Activated CD4-positive, CD25-positive, alpha-beta regulatory T cell treated with anti-CD3 and anti-CD28 coated beads, Interleukin-2, amount 50 U/mL, for 16 hours (primary cell): Measurements from ENCODE around the gene STMP1.

Experiments
- DNase-seq: peaks from one replicate; pipeline ENCODE4 v3.0.0-alpha.2; 2020; ENCODE audit warnings: low read depth, low spot score

STMP1 gene

GRCh38 chr7:135693558-135693957 lies 31.2 kb downstream of the STMP1 start:
- DNase-seq, result no peak

- no peak for DNase-seq
Observed at GRCh38 chr7:135697276-135698049, 35.1 kb downstream of the STMP1 start.

GRCh38 chr7:135704074-135704473 lies 41.8 kb downstream of the STMP1 start:
- DNase-seq, result no peak

- DNase-seq, result no peak
Observed at GRCh38 chr7:135704698-135705097, 42.4 kb downstream of the STMP1 start.

DNA sequence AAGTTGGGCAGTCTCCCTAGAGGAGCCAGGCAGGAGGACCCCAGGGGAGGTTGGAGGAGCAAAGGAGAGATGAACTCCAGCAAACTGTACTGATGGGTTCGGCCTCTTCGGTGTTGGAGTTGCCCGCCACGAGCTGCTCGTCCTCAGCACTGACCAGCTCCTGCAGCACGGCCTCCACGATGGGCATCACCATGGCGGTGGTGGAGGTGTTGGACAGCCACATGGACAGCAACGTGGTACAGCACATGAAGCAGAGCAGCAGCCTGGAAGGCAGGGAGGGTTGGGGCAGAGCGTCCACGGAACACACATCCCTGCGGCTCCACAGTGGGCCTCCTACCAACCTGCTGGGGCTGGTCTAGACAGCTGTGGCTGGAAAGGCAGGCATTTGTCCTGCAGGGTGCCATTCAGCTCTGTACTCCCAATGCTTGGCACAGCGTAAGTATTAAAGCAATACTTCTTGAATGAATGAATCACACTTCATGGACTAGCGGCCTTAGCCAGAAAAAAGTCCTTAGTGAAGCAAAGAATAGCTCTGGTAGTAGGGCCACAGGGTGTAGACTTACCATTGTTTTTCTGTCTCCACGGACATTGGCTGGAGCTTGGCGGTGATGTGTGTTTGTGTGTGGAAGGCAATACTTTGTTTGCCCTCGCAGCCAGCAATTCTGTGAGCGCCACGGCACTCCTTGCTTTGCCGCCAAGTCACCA lies 43.9 kb downstream of the STMP1 start:
- no peak for DNase-seq

DNA sequence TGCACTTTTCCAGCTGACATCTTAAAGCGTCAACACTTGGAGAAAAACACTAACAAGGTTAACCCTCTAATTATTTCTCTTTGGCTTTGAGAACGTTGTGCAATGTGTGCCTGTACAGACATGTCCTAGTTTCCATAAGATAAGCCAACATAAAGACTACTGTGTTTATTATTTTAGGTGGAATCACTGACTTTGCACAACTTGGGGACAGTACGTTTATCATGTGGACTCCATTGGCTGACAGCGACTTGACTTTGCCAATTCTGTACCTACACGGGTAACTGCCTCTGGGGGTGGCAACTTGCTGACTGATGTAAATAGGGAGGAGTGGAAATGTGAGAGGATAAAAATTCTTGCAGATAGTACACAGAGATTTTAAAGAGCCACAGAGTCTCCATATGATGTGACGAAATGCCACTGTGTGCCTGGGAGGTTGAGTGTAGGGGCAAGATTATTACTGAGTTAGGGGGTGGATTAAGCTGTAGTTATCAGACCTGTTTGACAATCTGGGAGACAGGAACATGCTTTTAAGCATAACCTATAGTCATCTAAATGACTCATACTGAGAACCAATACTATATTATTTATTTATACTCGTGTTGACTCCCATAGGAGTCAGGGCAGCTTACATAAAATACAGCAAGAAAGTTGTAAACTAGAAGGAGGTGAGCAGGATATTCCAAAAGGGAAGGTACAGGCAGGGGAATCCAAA lies 44.7 kb downstream of the STMP1 start:
- no peak for DNase-seq

DNA sequence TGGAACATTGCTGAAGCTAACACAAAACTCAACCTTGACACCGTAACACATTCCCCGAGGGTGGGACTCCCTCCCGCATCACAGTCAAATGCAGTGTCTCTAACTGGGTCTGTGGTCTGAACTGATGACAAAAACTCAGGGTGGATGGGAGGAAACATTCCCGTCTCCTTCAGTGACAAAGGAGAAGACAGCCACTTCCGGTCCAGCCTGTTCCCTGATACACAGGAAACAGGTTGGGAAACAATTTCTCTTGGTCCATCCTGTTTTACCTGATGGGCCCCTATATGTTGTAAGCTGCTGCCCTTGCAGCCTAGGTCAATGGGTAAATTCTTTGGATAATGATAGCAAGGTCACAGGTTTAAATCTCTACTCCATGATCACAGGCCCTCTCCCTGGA lies 45.3 kb downstream of the STMP1 start:
- no peak for DNase-seq

- DNase-seq, result no peak
Observed at GRCh38 chr7:135708041-135708440, 45.7 kb downstream of the STMP1 start.

DNA sequence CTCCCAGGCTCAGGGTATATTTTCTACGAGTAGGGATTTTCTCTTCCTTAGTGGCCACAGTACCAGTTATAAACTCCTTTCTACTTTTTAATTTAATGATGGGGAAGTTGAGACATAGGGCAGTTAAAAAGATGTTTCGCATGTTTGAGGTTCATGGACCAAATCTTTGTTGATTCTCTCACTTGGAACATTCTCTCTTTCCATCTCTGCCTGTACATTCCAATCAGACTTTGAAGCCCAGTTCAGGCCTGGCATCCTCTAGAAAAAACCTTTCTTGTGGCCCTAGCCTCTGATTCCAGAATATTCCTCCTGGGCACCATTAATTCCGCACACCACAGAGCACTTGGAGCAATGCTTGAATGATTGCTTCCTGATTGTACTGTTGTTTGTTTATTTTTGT lies 47.2 kb downstream of the STMP1 start:
- DNase-seq, result no peak

GRCh38 chr7:135710417-135711138 lies 48.3 kb downstream of the STMP1 start:
- DNase-seq, result no peak

DNA sequence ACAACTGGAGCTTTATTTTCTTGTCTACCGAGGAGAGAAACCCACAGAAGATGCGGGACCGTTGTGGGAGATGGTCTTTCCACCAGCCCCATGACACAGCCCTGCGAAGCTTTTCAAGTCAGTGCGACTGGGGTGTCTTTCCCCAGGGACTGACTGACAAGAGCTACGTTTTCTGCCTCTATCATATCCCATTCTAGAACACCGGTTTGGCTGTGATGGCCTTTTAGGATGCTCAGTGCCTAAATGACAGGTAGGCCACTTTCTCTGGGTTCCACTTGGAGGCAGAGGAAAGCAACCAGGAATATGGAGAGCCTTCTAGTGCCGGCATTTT lies 48.8 kb downstream of the STMP1 start:
- DNase-seq, result no peak

- no peak for DNase-seq
Observed at GRCh38 chr7:135712182-135712782, 50.0 kb downstream of the STMP1 start.

- DNase-seq, result no peak
Observed at GRCh38 chr7:135712796-135713195, 50.5 kb downstream of the STMP1 start.

- no peak for DNase-seq
Observed at GRCh38 chr7:135713836-135714470, 51.6 kb downstream of the STMP1 start.

DNA sequence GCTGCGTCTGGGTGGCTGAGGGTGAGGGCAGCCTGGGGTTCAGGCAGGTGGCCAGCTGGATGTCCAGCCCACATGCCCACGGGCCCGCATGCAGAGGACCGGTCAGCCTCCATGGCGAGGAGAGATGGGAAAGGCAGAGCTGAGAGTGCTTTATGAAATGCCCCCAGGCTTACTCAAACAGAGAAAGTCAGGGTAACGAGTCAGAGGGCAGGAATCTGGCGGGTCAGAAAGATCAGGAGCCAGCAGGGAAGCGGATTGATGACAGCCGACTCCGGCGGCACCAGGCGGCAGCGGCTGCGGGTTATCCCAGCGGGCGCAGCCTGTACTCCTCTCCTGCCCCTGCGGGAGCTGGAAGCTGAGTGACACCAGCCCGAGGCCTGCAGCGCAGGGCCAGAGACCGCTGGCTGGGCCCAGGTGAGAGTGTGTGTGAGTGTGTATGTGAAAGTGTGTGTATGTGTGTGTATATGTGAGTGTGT lies 52.3 kb downstream of the STMP1 start:
- no peak for DNase-seq

DNA sequence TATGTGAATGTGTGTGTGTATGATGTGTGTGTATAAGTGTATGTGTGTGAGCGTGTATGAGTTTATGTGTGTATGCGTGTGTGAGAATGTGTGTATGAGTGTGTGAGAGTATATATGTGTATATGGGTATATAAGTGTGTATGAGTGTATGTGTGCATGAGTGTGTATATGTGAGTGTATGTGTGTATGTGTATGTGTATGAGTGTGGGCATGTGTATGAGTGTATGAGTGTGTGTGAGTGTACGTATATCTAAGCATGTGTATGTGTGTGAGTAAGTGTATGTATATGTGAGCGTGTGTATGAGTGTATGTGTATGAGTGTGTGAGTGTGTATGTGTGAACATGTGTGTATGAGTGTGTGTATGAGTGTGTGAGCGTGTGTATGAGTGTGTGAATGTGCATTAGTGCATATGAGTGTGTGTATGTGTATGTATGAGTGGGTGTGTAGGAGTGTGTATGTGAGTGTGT lies 52.8 kb downstream of the STMP1 start:
- DNase-seq, result no peak

GRCh38 chr7:135715673-135716072 lies 53.4 kb downstream of the STMP1 start:
- no peak for DNase-seq

DNA sequence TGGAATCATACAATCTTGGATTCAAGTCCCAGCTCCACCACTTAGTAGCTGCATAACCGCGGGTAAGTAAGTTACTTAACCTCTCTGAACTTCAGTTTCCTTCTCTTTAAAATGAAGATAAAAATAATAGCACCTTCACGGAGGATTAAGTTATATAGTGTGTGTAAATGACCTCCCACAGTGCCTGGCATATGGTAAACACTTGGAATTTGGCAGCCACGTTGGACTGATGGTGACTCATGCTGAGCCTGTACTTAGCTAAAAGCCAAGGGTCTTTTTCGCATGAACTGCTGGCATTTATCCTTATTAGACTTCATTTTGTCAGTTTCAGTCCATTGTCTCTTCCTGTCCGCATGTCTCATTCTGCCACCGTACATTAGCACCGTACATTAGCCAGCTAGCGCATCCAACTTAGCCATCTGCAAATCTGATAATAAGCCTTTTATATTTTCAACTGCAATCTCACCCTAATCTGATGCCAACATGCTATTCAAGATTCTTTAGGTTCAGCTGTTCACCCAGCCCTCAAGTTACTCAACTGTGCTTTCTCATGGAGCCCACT lies 54.4 kb downstream of the STMP1 start:
- no peak for DNase-seq

- DNase-seq, result no peak
Observed at GRCh38 chr7:135717693-135718092, 55.4 kb downstream of the STMP1 start.

DNA sequence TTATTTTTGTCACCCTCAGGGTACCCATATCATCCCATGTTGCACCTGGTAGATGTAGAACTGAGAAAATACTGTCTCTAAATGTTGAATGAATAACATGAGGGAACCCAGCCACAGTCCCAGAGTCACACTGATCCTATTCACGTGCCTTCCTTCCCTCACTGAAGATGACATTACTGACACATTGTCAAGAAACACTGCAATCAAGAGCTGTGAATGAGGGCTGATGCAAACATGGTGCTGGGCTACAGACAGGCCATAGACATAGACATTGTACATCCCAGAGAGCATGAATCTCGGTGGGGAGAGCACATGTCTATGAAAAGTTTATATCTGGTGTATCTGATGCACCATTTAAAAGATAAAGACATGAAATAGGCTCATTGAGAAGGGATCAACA lies 55.9 kb downstream of the STMP1 start:
- no peak for DNase-seq
